Mucosa of descending colon (tissue), 3 donors: Measurements from ENCODE around the gene DLG2. TPM values are rescaled to one million over a fixed set of nuclear protein-coding genes. Genes with fewer than 3 reads are reported as not detected.
A peak's percentile ranks its signal among the peaks of the same experiment; 100 is the strongest.

Experiments
- ATAC-seq: fragments of 200-7000 bp; cut with Tn5 transposase; one replicate; pipeline ENCODE4 v1.9.1; 2020; ENCODE audit warnings: mild to moderate bottlenecking, moderate library complexity
- DNase-seq, 3 donors: peaks; one replicate each; pipeline ENCODE4 v3.0.0-alpha.2; 2020
- H3K36me3 ChIP-seq: fragments of 200-600 bp; one replicate; pipeline ENCODE4 v1.8.0; 2021; ENCODE audit warnings: low read depth, mild to moderate bottlenecking
- H3K4me1 ChIP-seq: fragments of 200-600 bp; one replicate; pipeline ENCODE4 v1.8.0; 2021; ENCODE audit warnings: low read depth, mild to moderate bottlenecking
- H3K4me3 ChIP-seq: fragments of 200-600 bp; one replicate; pipeline ENCODE4 v1.8.0; 2021; ENCODE audit warnings: mild to moderate bottlenecking
- H3K9me3 ChIP-seq: fragments of 200-600 bp; one replicate; pipeline ENCODE4 v1.8.0; 2021; ENCODE audit warnings: mild to moderate bottlenecking
- CTCF ChIP-seq: fragments of 200-600 bp; IDR thresholded peaks from one replicate; pipeline ENCODE4 v1.8.0; 2022; ENCODE audit warnings: antibody characterized with exemption, mild to moderate bottlenecking
- intact Hi-C, 2 donors: fragments of 100-400 bp; cut with DNase I in 1 of 2; cut with micrococcal nuclease in 1 of 2; formaldehyde crosslinking; loops; one replicate each; pipeline versions ENCODE4 v1.11.0 to v1.11.1; 2022; cut with DNase I, micrococcal nuclease
- total RNA-seq, 3 donors: library from RNA; stranded (reverse); fragmentation: NEBNext Ultra II Directional in 2 of 3; extraction: Animal tissue kit (Norgen Biotek cat#: 25700) in 2 of 3; gene quantifications; one replicate each; pipeline versions ENCODE4 v1.2.1 to v1.2.4, GENCODE V29; 2021 to 2023
- donor health status: DM: no; HTN: no; CAD: no; lungs with moderate emphysema.
- donor health status: DM: no; HTN: no; CAD: no.
- donor health status: DM: no; HTN: yes; CAD: no.

The DLG2 gene
- total RNA-seq, 3 donors from 2014 or later = 2.1 to 11.1 (median 2.4) TPM

GRCh38 chr11:84588131-84588829, 1038.9 kb downstream of the DLG2 start:
- no peaks in the 10 kb centered on the region for H3K36me3 ChIP-seq
- intact Hi-C loops = no loop called here
- no peak for TF ChIP-seq CTCF
- ATAC-seq = peak; percentile 15
- no peaks in the 10 kb centered on the region for H3K4me1 ChIP-seq
- peak in 1 of 3 donors; percentile 40 for DNase-seq
- H3K4me3 ChIP-seq = no peak overlapping the region
- no peaks in the 10 kb centered on the region for H3K9me3 ChIP-seq

- H3K9me3 ChIP-seq = no peaks in the 10 kb centered on the region
- no peak for DNase-seq
- TF ChIP-seq CTCF = no peak
- no peaks in the 10 kb centered on the region for H3K36me3 ChIP-seq
- intact Hi-C loops = no loop called here
- no peaks in the 10 kb centered on the region for H3K4me1 ChIP-seq
- H3K4me3 ChIP-seq = no peak overlapping the region
- no peak for ATAC-seq
These were observed 1044.0 kb downstream of the DLG2 start for GRCh38 chr11:84583106-84583505.

GRCh38 chr11:84581083-84581482, 1046.1 kb downstream of the DLG2 start:
- Histone ChIP-seq H3K4me3 (no peak overlapping the region), H3K36me3 (no peaks in the 10 kb centered on the region), H3K4me1 (no peaks in the 10 kb centered on the region), H3K9me3 (no peaks in the 10 kb centered on the region)
- DNase-seq (no peak), ATAC-seq (peak; percentile 66)
- intact Hi-C loops = no loop called here
- no peak for TF ChIP-seq CTCF

GRCh38 chr11:84580428-84580827, 1046.7 kb downstream of the DLG2 start:
- Histone ChIP-seq H3K4me3 (no peak overlapping the region), H3K9me3 (no peaks in the 10 kb centered on the region), H3K36me3 (no peaks in the 10 kb centered on the region), H3K4me1 (no peaks in the 10 kb centered on the region)
- DNase-seq (no peak), ATAC-seq (peak; percentile 48)
- TF ChIP-seq CTCF = no peak
- intact Hi-C loops = no loop called here

GRCh38 chr11:84573868-84574267, 1053.3 kb downstream of the DLG2 start:
- DNase-seq (no peak), ATAC-seq (no peak)
- no peaks in the 10 kb centered on the region for H3K9me3 ChIP-seq
- H3K36me3 ChIP-seq = no peaks in the 10 kb centered on the region
- H3K4me3 ChIP-seq = no peak overlapping the region
- no peaks in the 10 kb centered on the region for H3K4me1 ChIP-seq
- no peak for TF ChIP-seq CTCF
- intact Hi-C loops = no loop called here

- DNase-seq = no peak
These were observed 1060.5 kb downstream of the DLG2 start for GRCh38 chr11:84566671-84567070.

More at GRCh38 chr11:84566671-84567070, 1060.5 kb downstream of the DLG2 start:
- no peak for TF ChIP-seq CTCF
- intact Hi-C loops = no loop called here
- H3K4me3 ChIP-seq = no peak overlapping the region
- no peaks in the 10 kb centered on the region for H3K4me1 ChIP-seq
- H3K36me3 ChIP-seq = no peaks in the 10 kb centered on the region
- ATAC-seq = no peak
- no peaks in the 10 kb centered on the region for H3K9me3 ChIP-seq
